Astrocyte of the cerebellum (primary cell): Measurements from ENCODE around the gene CCNG1.
A peak's percentile ranks its signal among the peaks of the same experiment; 100 is the strongest.

Source experiments
- DNase-seq: peaks from one replicate; pipeline ENCODE4 v3.0.0-alpha.2; 2011; ENCODE audit warnings: low read depth
- H3K4me3 ChIP-seq: 2 replicates; pipeline ENCODE4 v1.5.1; 2011; ENCODE audit warnings: mild to moderate bottlenecking, low read depth, low read length, moderate library complexity
- CTCF ChIP-seq: IDR thresholded peaks from 2 replicates; pipeline ENCODE4 v1.5.1; 2012; ENCODE audit warnings: low read length, low read depth, moderate library complexity, mild to moderate bottlenecking; ENCODE audit errors: missing control alignments
- in situ Hi-C: cut with HindIII; loops from 2 replicates; pipeline ENCODE4 v1.10.0; 2017; ENCODE audit warnings: low sequenced_read_pairs

Gene CCNG1

GRCh38 chr5:163489055-163489744 is 51.8 kb downstream of the CCNG1 start:
- DNase-seq, result no peak
- in situ Hi-C loops, result no loop called here

GRCh38 chr5:163489745-163490075 is 52.3 kb downstream of the CCNG1 start:
- H3K4me3 ChIP-seq, result no peak overlapping the region
- in situ Hi-C loops, result no loop called here
- DNase-seq, result no peak
- no peak for TF ChIP-seq CTCF

More at GRCh38 chr5:163489055-163489744, 51.8 kb downstream of the CCNG1 start:
- H3K4me3 ChIP-seq, result no peak overlapping the region
- peak; percentile 32 for TF ChIP-seq CTCF
